Stomach smooth muscle (tissue), 2 donors: ENCODE data around the gene NPFFR1.

Source experiments
- H3K27ac ChIP-seq: one replicate; pipeline ENCODE4 v1.7.0; 2013; ENCODE audit warnings: mild to moderate bottlenecking, low read length, inconsistent platforms
- H3K27me3 ChIP-seq, 2 donors: one replicate each; pipeline ENCODE4 v1.7.0; 2013; ENCODE audit warnings: low read length in 2 of 2; ENCODE audit not compliant: insufficient read depth in 2 of 2, control insufficient read depth in 1 of 2
- H3K36me3 ChIP-seq, 2 donors: one replicate each; pipeline ENCODE4 v1.7.0; 2013; ENCODE audit warnings: low read length in 2 of 2; ENCODE audit not compliant: control insufficient read depth in 2 of 2, insufficient read depth in 2 of 2
- H3K4me1 ChIP-seq: one replicate; pipeline ENCODE4 v1.7.0; 2013; ENCODE audit warnings: low read length; ENCODE audit not compliant: control insufficient read depth, insufficient read depth
- H3K4me3 ChIP-seq, 2 donors: one replicate each; pipeline ENCODE4 v1.7.0; 2013; ENCODE audit warnings: low read length in 2 of 2
- H3K9ac ChIP-seq, 2 donors: one replicate each; pipeline ENCODE4 v1.7.0; 2013; ENCODE audit warnings: low read length in 2 of 2, mild to moderate bottlenecking in 1 of 2
- H3K9me3 ChIP-seq, 2 donors: one replicate each; pipeline ENCODE4 v1.7.0; 2013; ENCODE audit warnings: low read length in 2 of 2; ENCODE audit not compliant: control insufficient read depth in 2 of 2
- donor health status: healthy.
- donor health status: Pancreatic carcinoma.

Gene NPFFR1

GRCh38 chr10:70286616-70287015, 2.8 kb upstream of the NPFFR1 start:
- no peak overlapping the region for H3K9ac ChIP-seq
- no peak overlapping the region for H3K4me3 ChIP-seq
- H3K27me3 ChIP-seq, result peaks cover 35 to 38% of the 10 kb centered on the region in 2 donors
- H3K9me3 ChIP-seq, result no peaks in the 10 kb centered on the region
- no peak overlapping the region for H3K27ac ChIP-seq
- peaks cover 9% of the 10 kb centered on the region for H3K4me1 ChIP-seq
- no peaks in the 10 kb centered on the region for H3K36me3 ChIP-seq

GRCh38 chr10:70285476-70285831, 1.6 kb upstream of the NPFFR1 start:
- Histone ChIP-seq H3K4me1 (peaks cover 9% of the 10 kb centered on the region), H3K27ac (no peak overlapping the region), H3K4me3 (no peak overlapping the region), H3K27me3 (peaks cover 35 to 38% of the 10 kb centered on the region in 2 donors), H3K9ac (no peak overlapping the region), H3K36me3 (no peaks in the 10 kb centered on the region), H3K9me3 (no peaks in the 10 kb centered on the region)

GRCh38 chr10:70284542-70285475, 1.0 kb upstream of the NPFFR1 start:
- no peak overlapping the region for H3K9ac ChIP-seq
- H3K4me3 ChIP-seq, result no peak overlapping the region
- H3K27ac ChIP-seq, result no peak overlapping the region
- no peaks in the 10 kb centered on the region for H3K9me3 ChIP-seq
- peaks cover 9% of the 10 kb centered on the region for H3K4me1 ChIP-seq
- no peaks in the 10 kb centered on the region for H3K36me3 ChIP-seq
- H3K27me3 ChIP-seq, result peaks cover 35 to 36% of the 10 kb centered on the region in 2 donors

GRCh38 chr10:70283071-70283444, 746 bp downstream of the NPFFR1 start:
- Histone ChIP-seq H3K27ac (no peak overlapping the region), H3K9ac (no peak overlapping the region), H3K36me3 (no peaks in the 10 kb centered on the region), H3K27me3 (peaks cover 34 to 35% of the 10 kb centered on the region in 2 donors), H3K4me1 (peaks cover 9% of the 10 kb centered on the region), H3K9me3 (no peaks in the 10 kb centered on the region), H3K4me3 (no peak overlapping the region)

- Histone ChIP-seq H3K9ac (no peak overlapping the region), H3K27me3 (peaks cover 31 to 34% of the 10 kb centered on the region in 2 donors), H3K36me3 (no peaks in the 10 kb centered on the region), H3K4me1 (peaks cover 9% of the 10 kb centered on the region), H3K9me3 (no peaks in the 10 kb centered on the region), H3K27ac (no peak overlapping the region), H3K4me3 (no peak overlapping the region)
Measured at GRCh38 chr10:70281609-70282008, 2.2 kb downstream of the NPFFR1 start.

GRCh38 chr10:70280099-70280498, 3.7 kb downstream of the NPFFR1 start:
- no peak overlapping the region for H3K27ac ChIP-seq
- H3K36me3 ChIP-seq, result no peaks in the 10 kb centered on the region
- peaks cover 20 to 23% of the 10 kb centered on the region in 2 donors for H3K27me3 ChIP-seq
- peaks cover 9% of the 10 kb centered on the region for H3K4me1 ChIP-seq
- H3K9me3 ChIP-seq, result peaks cover 0 to 8% of the 10 kb centered on the region in 2 donors
- no peak overlapping the region for H3K4me3 ChIP-seq
- no peak overlapping the region for H3K9ac ChIP-seq

- H3K36me3 ChIP-seq, result no peaks in the 10 kb centered on the region
- no peak overlapping the region for H3K27ac ChIP-seq
- H3K27me3 ChIP-seq, result peaks cover under 1% of the 10 kb centered on the region in 2 donors
- no peaks in the 10 kb centered on the region for H3K4me1 ChIP-seq
- peaks cover 0 to 8% of the 10 kb centered on the region in 2 donors for H3K9me3 ChIP-seq
- no peak overlapping the region for H3K9ac ChIP-seq
- no peak overlapping the region for H3K4me3 ChIP-seq
Measured at GRCh38 chr10:70277396-70278030, 6.3 kb downstream of the NPFFR1 start.

- H3K9ac ChIP-seq, result no peak overlapping the region
- no peaks in the 10 kb centered on the region for H3K4me1 ChIP-seq
- H3K27me3 ChIP-seq, result no peaks in the 10 kb centered on the region
- no peak overlapping the region for H3K27ac ChIP-seq
- H3K36me3 ChIP-seq, result no peaks in the 10 kb centered on the region
- H3K4me3 ChIP-seq, result no peak overlapping the region
- H3K9me3 ChIP-seq, result peaks cover 0 to 8% of the 10 kb centered on the region in 2 donors
Measured at GRCh38 chr10:70274643-70275042, 9.2 kb downstream of the NPFFR1 start.

GRCh38 chr10:70272925-70273316, 10.9 kb downstream of the NPFFR1 start:
- Histone ChIP-seq H3K9me3 (peaks cover 0 to 8% of the 10 kb centered on the region in 2 donors), H3K27me3 (no peaks in the 10 kb centered on the region), H3K36me3 (no peaks in the 10 kb centered on the region), H3K4me3 (no peak overlapping the region), H3K27ac (no peak overlapping the region), H3K4me1 (no peaks in the 10 kb centered on the region), H3K9ac (no peak overlapping the region)

- peaks cover 0 to 8% of the 10 kb centered on the region in 2 donors for H3K9me3 ChIP-seq
- no peak overlapping the region for H3K9ac ChIP-seq
- no peaks in the 10 kb centered on the region for H3K27me3 ChIP-seq
- no peaks in the 10 kb centered on the region for H3K4me1 ChIP-seq
- no peak overlapping the region for H3K4me3 ChIP-seq
- no peak overlapping the region for H3K27ac ChIP-seq
- no peaks in the 10 kb centered on the region for H3K36me3 ChIP-seq
Measured at GRCh38 chr10:70271996-70272924, 11.5 kb downstream of the NPFFR1 start.
